ENCODE data around the gene MCRIP1.
A peak's percentile ranks its signal among the peaks of the same experiment; 100 is the strongest.

MCRIP1 gene

GRCh38 chr17:81833160-81833920, at the start of gene MCRIP1:
MCRIP1 (minus strand) TSS chr17:81833291; CDS start chr17:81824506, 8,785 bp downstream.
- peak; percentile 90 for DNase-seq (ENCODE audit: low read depth)

GRCh38 chr17:81879121-81879520, 46.0 kb upstream of the MCRIP1 start:
- no peak for DNase-seq (ENCODE audit: low read depth)

GRCh38 chr17:81878294-81878693, 45.2 kb upstream of the MCRIP1 start:
- no peak for DNase-seq (ENCODE audit: low read depth)

- no peak for DNase-seq (ENCODE audit: low read depth)
Measured at GRCh38 chr17:81877569-81877968, 44.5 kb upstream of the MCRIP1 start.

GRCh38 chr17:81871387-81872230, 38.5 kb upstream of the MCRIP1 start:
- peak; percentile 94 for DNase-seq (ENCODE audit: low read depth)

- no peak for DNase-seq (ENCODE audit: low read depth)
Measured at GRCh38 chr17:81870981-81871386, 37.9 kb upstream of the MCRIP1 start, which contains the start of gene ARHGDIA. ARHGDIA (minus strand) TSS chr17:81871337; CDS start chr17:81869930, 1,407 bp downstream.

GRCh38 chr17:81870131-81870980, 37.3 kb upstream of the MCRIP1 start:
- no peak for DNase-seq (ENCODE audit: low read depth)

GRCh38 chr17:81869221-81870130, 36.4 kb upstream of the MCRIP1 start:
- DNase-seq (ENCODE audit: low read depth): peak; percentile 37

- no peak for DNase-seq (ENCODE audit: low read depth)
Measured at GRCh38 chr17:81868674-81869220, 35.7 kb upstream of the MCRIP1 start.

GRCh38 chr17:81867991-81868673, 35.0 kb upstream of the MCRIP1 start:
- DNase-seq (ENCODE audit: low read depth): no peak

- no peak for DNase-seq (ENCODE audit: low read depth)
Measured at GRCh38 chr17:81867170-81867990, 34.3 kb upstream of the MCRIP1 start.

- no peak for DNase-seq (ENCODE audit: low read depth)
Measured at GRCh38 chr17:81866440-81867169, 33.5 kb upstream of the MCRIP1 start.

- DNase-seq (ENCODE audit: low read depth): no peak
Measured at GRCh38 chr17:81865733-81866439, 32.8 kb upstream of the MCRIP1 start.

- no peak for DNase-seq (ENCODE audit: low read depth)
Measured at GRCh38 chr17:81865358-81865732, 32.3 kb upstream of the MCRIP1 start.

- DNase-seq (ENCODE audit: low read depth): no peak
Measured at GRCh38 chr17:81863833-81864768, 31.0 kb upstream of the MCRIP1 start.

GRCh38 chr17:81863123-81863675, 30.1 kb upstream of the MCRIP1 start:
- DNase-seq (ENCODE audit: low read depth): no peak

Measured in activated gamma-delta T cell treated with anti-CD3 and anti-CD28 coated beads, Interleukin-2, amount 50 U/mL, for 16 hours (primary cell).